OCI-LY7 (cell line): ENCODE measurements around the gene GRK3. TPM values are rescaled to one million over a fixed set of nuclear protein-coding genes. Genes with fewer than 3 reads are reported as not detected.

Experiments
- BruUV-seq: library from RNA; stranded (reverse); fragments of 400-500 nt; replicated peaks from 2 replicates; lab custom pipeline; 2021; lab: Mats Ljungman, UMichigan
- CTCF ChIA-PET: fragments of 300-600 bp; sonication (Branson Sonifier 250); formaldehyde crosslinking; loops from one replicate; lab custom pipeline; 2022; ENCODE audit warnings: antibody characterized with exemption; ENCODE audit not compliant: unreplicated experiment; lab: Charles Lee
- POLR2A ChIA-PET: fragments of 300-600 bp; sonication (Branson Sonifier 250); formaldehyde crosslinking; loops from one replicate; lab custom pipeline; 2022; ENCODE audit warnings: antibody characterized with exemption; lab: Charles Lee
- DNase-seq: peaks from one replicate; pipeline ENCODE4 v3.0.0-alpha.2; 2015; ENCODE audit warnings: low spot score
- H2AFZ ChIP-seq: fragments of 200-600 bp; sonication (generic), shearing (Covaris generic); 2 replicates; pipeline ENCODE4 v1.6.1; 2014; ENCODE audit warnings: mild to moderate bottlenecking, antibody characterized with exemption, low read length, moderate library complexity
- H3K27ac ChIP-seq: fragments of 200-600 bp; sonication (generic); 2 replicates; pipeline ENCODE4 v1.5.1; 2014; ENCODE audit warnings: mixed run types, low read depth, mild to moderate bottlenecking, moderate library complexity, low read length, inconsistent platforms; ENCODE audit not compliant: poor library complexity, severe bottlenecking
- H3K36me3 ChIP-seq: fragments of 200-600 bp; sonication (generic); 2 replicates; pipeline ENCODE4 v1.6.1; 2014; ENCODE audit warnings: mild to moderate bottlenecking, antibody characterized with exemption, low read length, moderate library complexity, mixed read lengths; ENCODE audit not compliant: insufficient read depth
- H3K4me1 ChIP-seq: fragments of 200-600 bp; sonication (generic); 2 replicates; pipeline ENCODE4 v1.5.1; 2014; ENCODE audit warnings: mild to moderate bottlenecking, low read length; ENCODE audit not compliant: insufficient read depth, poor library complexity, severe bottlenecking
- H3K4me2 ChIP-seq: fragments of 200-600 bp; sonication (generic); 2 replicates; pipeline ENCODE4 v1.6.1; 2014; ENCODE audit warnings: mild to moderate bottlenecking, low read length
- H3K4me3 ChIP-seq: fragments of 200-600 bp; sonication (generic); 2 replicates; pipeline ENCODE4 v1.5.1; 2014; ENCODE audit warnings: mild to moderate bottlenecking, low read depth, low read length; ENCODE audit not compliant: poor library complexity, severe bottlenecking
- H3K79me2 ChIP-seq: fragments of 200-600 bp; sonication (generic); 2 replicates; pipeline ENCODE4 v1.6.1; 2016; ENCODE audit warnings: low read depth, mild to moderate bottlenecking, low read length, moderate library complexity, mixed read lengths; ENCODE audit not compliant: insufficient read depth
- H3K9me2 ChIP-seq: fragments of 200-600 bp; sonication (generic); 2 replicates; pipeline ENCODE4 v1.6.1; 2016; ENCODE audit warnings: mild to moderate bottlenecking, low read length, mixed read lengths; ENCODE audit not compliant: insufficient read depth
- H3K9me3 ChIP-seq: fragments of 200-600 bp; sonication (generic); 2 replicates; pipeline ENCODE4 v1.6.1; 2014; ENCODE audit warnings: mild to moderate bottlenecking, mixed run types, low read length, mixed read lengths
- H4K20me1 ChIP-seq: fragments of 200-600 bp; sonication (generic); 2 replicates; pipeline ENCODE4 v1.6.1; 2014; ENCODE audit warnings: mild to moderate bottlenecking, antibody characterized with exemption, low read length, moderate library complexity, mixed read lengths; ENCODE audit not compliant: insufficient read depth
- EZH2phosphoT487 ChIP-seq: fragments of 200-600 bp; sonication (generic); IDR thresholded peaks from 2 replicates; pipeline ENCODE4 v1.6.1; 2018; ENCODE audit warnings: low read depth, borderline replicate concordance, mild to moderate bottlenecking, mixed run types, antibody characterized with exemption, low read length, moderate library complexity, mixed read lengths
- intact Hi-C: fragments of 100-400 bp; cut with micrococcal nuclease; formaldehyde crosslinking; loops from one replicate; pipeline ENCODE4 v1.10.0; 2022; ENCODE audit not compliant: unreplicated experiment
- total RNA-seq, 2 experiments: library from RNA; depleted of rRNA in 1 of 2; stranded (reverse); fragments of >200 nt in 1 of 2; shearing (Covaris generic) in 1 of 2; gene quantifications; 2 replicates each; pipeline ENCODE4 v1.2.3, GENCODE V29; 2014 to 2022
- TF ChIP-seq, protein P1 (sequence below): fragments of 200-600 bp; sonication (generic); conservative IDR thresholded peaks from 2 replicates; pipeline ENCODE4 v1.5.1; 2014; ENCODE audit warnings: mild to moderate bottlenecking, antibody characterized with exemption, low read length, moderate library complexity, mixed read lengths

The GRK3 gene
- total RNA-seq, 2 experiments from 2014 or later, result 14.2 to 39.3 TPM

DNA sequence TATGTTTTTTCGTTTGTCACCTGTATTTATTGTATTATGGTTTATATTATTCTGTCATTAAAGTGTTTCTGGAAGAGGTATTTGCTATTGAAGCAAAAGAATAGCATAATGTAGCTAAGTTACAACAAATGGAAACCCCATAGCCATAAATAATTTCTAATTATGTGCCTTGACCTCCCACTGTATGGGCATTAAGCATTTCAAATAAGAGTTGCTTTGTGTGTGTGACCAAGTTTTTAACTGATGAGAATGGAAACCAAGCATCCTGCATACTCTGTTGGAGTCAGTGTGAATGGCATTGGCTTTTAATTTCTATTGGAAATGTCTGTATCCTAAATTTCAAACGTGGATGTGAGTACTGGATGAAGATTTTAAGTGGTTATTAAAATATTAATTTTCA is 115.6 kb downstream of the GRK3 start:
- Histone ChIP-seq H3K4me1 (no peaks in the 10 kb centered on the region), H3K79me2 (no peaks in the 10 kb centered on the region), H4K20me1 (0 out of 2 replicates have a peak, but pooled peaks cover 4% of the 10 kb centered on the region), H3K4me2 (no peak overlapping the region), H3K9me3 (no peaks in the 10 kb centered on the region), H2AFZ (no peak overlapping the region), H3K9me2 (no peaks in the 10 kb centered on the region), H3K4me3 (no peak overlapping the region), H3K36me3 (0 out of 2 replicates have a peak, but pooled peaks cover 5% of the 10 kb centered on the region), H3K27ac (no peak overlapping the region)
- intact Hi-C loops, result no loop called here
- no peak for TF ChIP-seq EZH2phosphoT487
- TF ChIP-seq, protein P1, sequence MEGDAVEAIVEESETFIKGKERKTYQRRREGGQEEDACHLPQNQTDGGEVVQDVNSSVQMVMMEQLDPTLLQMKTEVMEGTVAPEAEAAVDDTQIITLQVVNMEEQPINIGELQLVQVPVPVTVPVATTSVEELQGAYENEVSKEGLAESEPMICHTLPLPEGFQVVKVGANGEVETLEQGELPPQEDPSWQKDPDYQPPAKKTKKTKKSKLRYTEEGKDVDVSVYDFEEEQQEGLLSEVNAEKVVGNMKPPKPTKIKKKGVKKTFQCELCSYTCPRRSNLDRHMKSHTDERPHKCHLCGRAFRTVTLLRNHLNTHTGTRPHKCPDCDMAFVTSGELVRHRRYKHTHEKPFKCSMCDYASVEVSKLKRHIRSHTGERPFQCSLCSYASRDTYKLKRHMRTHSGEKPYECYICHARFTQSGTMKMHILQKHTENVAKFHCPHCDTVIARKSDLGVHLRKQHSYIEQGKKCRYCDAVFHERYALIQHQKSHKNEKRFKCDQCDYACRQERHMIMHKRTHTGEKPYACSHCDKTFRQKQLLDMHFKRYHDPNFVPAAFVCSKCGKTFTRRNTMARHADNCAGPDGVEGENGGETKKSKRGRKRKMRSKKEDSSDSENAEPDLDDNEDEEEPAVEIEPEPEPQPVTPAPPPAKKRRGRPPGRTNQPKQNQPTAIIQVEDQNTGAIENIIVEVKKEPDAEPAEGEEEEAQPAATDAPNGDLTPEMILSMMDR, result no peak
- ChIA-PET POLR2A (no interaction called here), CTCF (no interaction called here)
- no TSS peak for BruUV-seq
- DNase-seq, result no peak

- Histone ChIP-seq H3K4me3 (no peak overlapping the region), H3K9me2 (no peaks in the 10 kb centered on the region), H2AFZ (no peak overlapping the region), H3K36me3 (0 out of 2 replicates have a peak, but pooled peaks cover 1% of the 10 kb centered on the region), H3K4me1 (no peaks in the 10 kb centered on the region), H3K4me2 (no peak overlapping the region), H3K79me2 (no peaks in the 10 kb centered on the region), H3K9me3 (no peaks in the 10 kb centered on the region), H3K27ac (no peak overlapping the region), H4K20me1 (0 out of 2 replicates have a peak, but pooled peaks cover 4% of the 10 kb centered on the region)
- no TSS peak for BruUV-seq
- DNase-seq, result no peak
- ChIA-PET POLR2A (no interaction called here), CTCF (interaction anchor here (0.7 kb wide), 1 partner anchor 613 kb away, joined by 4 read pairs; no protein-coding TSS in a partner anchor)
- intact Hi-C loops, result no loop called here
- TF ChIP-seq, protein P1, result no peak
- TF ChIP-seq EZH2phosphoT487, result no peak
Measured at GRCh38 chr22:25680956-25681355, 116.5 kb downstream of the GRK3 start.

DNA sequence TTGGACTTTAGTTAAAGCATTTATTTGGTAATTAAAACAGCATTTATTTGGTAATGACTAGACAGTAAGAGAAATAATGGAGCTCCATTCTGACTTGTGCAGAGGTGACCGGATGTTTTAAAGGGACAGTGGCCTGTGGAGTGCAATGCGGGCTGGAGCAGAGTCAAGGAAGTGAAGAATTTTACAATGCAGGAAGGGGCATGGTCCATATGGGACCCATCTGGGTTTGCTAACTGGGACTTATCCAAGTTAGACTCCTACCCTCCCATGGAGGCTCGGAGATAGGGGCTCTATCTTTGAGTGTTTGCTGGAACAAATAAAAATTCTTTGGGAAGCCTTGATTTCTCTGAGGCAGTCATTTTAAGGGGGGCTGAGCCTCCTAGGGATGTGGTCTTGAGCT is 117.6 kb downstream of the GRK3 start:
- Histone ChIP-seq H3K9me2 (no peaks in the 10 kb centered on the region), H3K4me1 (no peaks in the 10 kb centered on the region), H3K79me2 (no peaks in the 10 kb centered on the region), H3K4me3 (no peak overlapping the region), H3K4me2 (no peak overlapping the region), H4K20me1 (0 out of 2 replicates have a peak, but pooled peaks cover 4% of the 10 kb centered on the region), H3K36me3 (no peaks in the 10 kb centered on the region), H2AFZ (no peak overlapping the region), H3K9me3 (no peaks in the 10 kb centered on the region), H3K27ac (no peak overlapping the region)
- no peak for DNase-seq
- no TSS peak for BruUV-seq
- intact Hi-C loops, result no loop called here
- TF ChIP-seq, protein P1, result no peak
- TF ChIP-seq EZH2phosphoT487, result no peak
- CTCF ChIA-PET, result no interaction called here
- POLR2A ChIA-PET, result interaction anchor here (0.6 to 1.9 kb wide), 2 partner anchors 11 to 612 kb away, joined by 3 to 10 read pairs; no protein-coding TSS in a partner anchor
